HUES48 (cell line): ENCODE measurements around the gene DAZAP1.

Experiments
- H3K27ac ChIP-seq: one replicate; pipeline ENCODE4 v1.7.0; 2013; ENCODE audit warnings: low read depth, low read length, inconsistent platforms
- H3K27me3 ChIP-seq: 2 replicates; pipeline ENCODE4 v1.6.1; 2013; ENCODE audit warnings: mild to moderate bottlenecking, low read length; ENCODE audit not compliant: control insufficient read depth, insufficient read depth
- H3K36me3 ChIP-seq: 2 replicates; pipeline ENCODE4 v1.6.1; 2013; ENCODE audit warnings: low read length; ENCODE audit not compliant: control insufficient read depth, insufficient read depth
- H3K4me1 ChIP-seq: 2 replicates; pipeline ENCODE4 v1.6.1; 2013; ENCODE audit warnings: mild to moderate bottlenecking, low read length; ENCODE audit not compliant: control insufficient read depth, insufficient read depth
- H3K4me3 ChIP-seq: 2 replicates; pipeline ENCODE4 v1.5.1; 2013; ENCODE audit warnings: mild to moderate bottlenecking, low read depth, low read length
- H3K9ac ChIP-seq: 2 replicates; pipeline ENCODE4 v1.6.1; 2013; ENCODE audit warnings: mild to moderate bottlenecking, low read depth, low read length, moderate library complexity
- H3K9me3 ChIP-seq: 2 replicates; pipeline ENCODE4 v1.6.1; 2013; ENCODE audit warnings: low read length; ENCODE audit not compliant: control insufficient read depth, insufficient read depth

Gene DAZAP1

GRCh38 chr19:1422943-1423342 is 15.6 kb downstream of the DAZAP1 start:
- peaks cover 95% of the 10 kb centered on the region for H3K36me3 ChIP-seq

GRCh38 chr19:1423436-1424191 is 16.2 kb downstream of the DAZAP1 start:
- Histone ChIP-seq H3K9ac (no peak overlapping the region), H3K36me3 (peaks cover 95% of the 10 kb centered on the region), H3K4me1 (no peaks in the 10 kb centered on the region), H3K9me3 (no peaks in the 10 kb centered on the region), H3K4me3 (no peak overlapping the region), H3K27ac (no peak overlapping the region), H3K27me3 (no peaks in the 10 kb centered on the region)

More at GRCh38 chr19:1422943-1423342, 15.6 kb downstream of the DAZAP1 start:
- Histone ChIP-seq H3K4me3 (no peak overlapping the region), H3K4me1 (no peaks in the 10 kb centered on the region), H3K9me3 (no peaks in the 10 kb centered on the region), H3K27ac (no peak overlapping the region), H3K27me3 (no peaks in the 10 kb centered on the region), H3K9ac (no peak overlapping the region)

- H3K27me3 ChIP-seq: no peaks in the 10 kb centered on the region
- no peaks in the 10 kb centered on the region for H3K9me3 ChIP-seq
- no peak overlapping the region for H3K9ac ChIP-seq
- peaks cover 95% of the 10 kb centered on the region for H3K36me3 ChIP-seq
- H3K27ac ChIP-seq: no peak overlapping the region
- no peaks in the 10 kb centered on the region for H3K4me1 ChIP-seq
- no peak overlapping the region for H3K4me3 ChIP-seq
Observed at GRCh38 chr19:1424192-1424955, 17.0 kb downstream of the DAZAP1 start.

- Histone ChIP-seq H3K9ac (no peak overlapping the region), H3K27me3 (no peaks in the 10 kb centered on the region), H3K9me3 (no peaks in the 10 kb centered on the region), H3K27ac (no peak overlapping the region), H3K4me3 (no peak overlapping the region), H3K36me3 (peaks cover 98% of the 10 kb centered on the region), H3K4me1 (no peaks in the 10 kb centered on the region)
Observed at GRCh38 chr19:1425102-1425837, 17.9 kb downstream of the DAZAP1 start.

GRCh38 chr19:1425902-1426301 is 18.5 kb downstream of the DAZAP1 start:
- Histone ChIP-seq H3K4me3 (no peak overlapping the region), H3K36me3 (peaks cover 95% of the 10 kb centered on the region), H3K9ac (no peak overlapping the region), H3K4me1 (no peaks in the 10 kb centered on the region), H3K27ac (no peak overlapping the region), H3K27me3 (no peaks in the 10 kb centered on the region), H3K9me3 (no peaks in the 10 kb centered on the region)

- Histone ChIP-seq H3K36me3 (peaks cover 93% of the 10 kb centered on the region), H3K27me3 (no peaks in the 10 kb centered on the region), H3K4me1 (no peaks in the 10 kb centered on the region), H3K27ac (no peak overlapping the region), H3K4me3 (no peak overlapping the region), H3K9ac (no peak overlapping the region), H3K9me3 (no peaks in the 10 kb centered on the region)
Observed at GRCh38 chr19:1426736-1427135, 19.4 kb downstream of the DAZAP1 start.

- Histone ChIP-seq H3K27me3 (no peaks in the 10 kb centered on the region), H3K4me3 (no peak overlapping the region), H3K9ac (no peak overlapping the region), H3K9me3 (no peaks in the 10 kb centered on the region), H3K36me3 (peaks cover 93% of the 10 kb centered on the region), H3K4me1 (no peaks in the 10 kb centered on the region), H3K27ac (no peak overlapping the region)
Observed at GRCh38 chr19:1427221-1427920, 20.0 kb downstream of the DAZAP1 start.

- no peaks in the 10 kb centered on the region for H3K4me1 ChIP-seq
- H3K36me3 ChIP-seq: peaks cover 92% of the 10 kb centered on the region
- no peak overlapping the region for H3K4me3 ChIP-seq
- no peak overlapping the region for H3K9ac ChIP-seq
- H3K27me3 ChIP-seq: no peaks in the 10 kb centered on the region
- H3K9me3 ChIP-seq: no peaks in the 10 kb centered on the region
- H3K27ac ChIP-seq: no peak overlapping the region
Observed at GRCh38 chr19:1428738-1429391, 21.5 kb downstream of the DAZAP1 start.

GRCh38 chr19:1429750-1430149 is 22.4 kb downstream of the DAZAP1 start:
- no peaks in the 10 kb centered on the region for H3K27me3 ChIP-seq
- H3K4me3 ChIP-seq: no peak overlapping the region
- no peak overlapping the region for H3K9ac ChIP-seq
- no peak overlapping the region for H3K27ac ChIP-seq
- no peaks in the 10 kb centered on the region for H3K4me1 ChIP-seq
- H3K9me3 ChIP-seq: no peaks in the 10 kb centered on the region
- H3K36me3 ChIP-seq: peaks cover 93% of the 10 kb centered on the region

- H3K4me1 ChIP-seq: no peaks in the 10 kb centered on the region
- no peak overlapping the region for H3K27ac ChIP-seq
- H3K9ac ChIP-seq: no peak overlapping the region
- no peaks in the 10 kb centered on the region for H3K27me3 ChIP-seq
- no peaks in the 10 kb centered on the region for H3K9me3 ChIP-seq
- H3K36me3 ChIP-seq: peaks cover 90% of the 10 kb centered on the region
- no peak overlapping the region for H3K4me3 ChIP-seq
Observed at GRCh38 chr19:1430246-1430645, 22.9 kb downstream of the DAZAP1 start.
